GM18502 (cell line): ENCODE results near the gene CATSPERE.

Experiments used
- ATAC-seq: cut with Tn5 transposase; IDR thresholded peaks from one replicate; pipeline ENCODE4 v1.9.1; 2021; ENCODE audit warnings: mild to moderate bottlenecking; ENCODE audit not compliant: unreplicated experiment, poor library complexity

The CATSPERE gene

GRCh38 chr1:244461245-244462071 is at the start of gene CATSPERE:
CATSPERE (plus strand) TSS chr1:244461273; CDS start chr1:244461430, 157 bp downstream.
- ATAC-seq = peak; percentile 99

GRCh38 chr1:244412176-244412575 is 48.9 kb upstream of the CATSPERE start:
- ATAC-seq = no peak

- ATAC-seq = no peak
Observed at GRCh38 chr1:244413736-244414135, 47.3 kb upstream of the CATSPERE start.

GRCh38 chr1:244414543-244414942 is 46.5 kb upstream of the CATSPERE start:
- no peak for ATAC-seq

- no peak for ATAC-seq
Observed at GRCh38 chr1:244419024-244419423, 42.0 kb upstream of the CATSPERE start.

- ATAC-seq = no peak
Observed at GRCh38 chr1:244422174-244422573, 38.9 kb upstream of the CATSPERE start.

GRCh38 chr1:244424649-244425334 is 36.3 kb upstream of the CATSPERE start:
- no peak for ATAC-seq

GRCh38 chr1:244427647-244428046 is 33.4 kb upstream of the CATSPERE start:
- ATAC-seq = no peak

- no peak for ATAC-seq
Observed at GRCh38 chr1:244429818-244430217, 31.3 kb upstream of the CATSPERE start.

- no peak for ATAC-seq
Observed at GRCh38 chr1:244431166-244431565, 29.9 kb upstream of the CATSPERE start.

- no peak for ATAC-seq
Observed at GRCh38 chr1:244435562-244436205, 25.4 kb upstream of the CATSPERE start.

- no peak for ATAC-seq
Observed at GRCh38 chr1:244436336-244437085, 24.6 kb upstream of the CATSPERE start.

GRCh38 chr1:244437086-244437468 is 24.0 kb upstream of the CATSPERE start:
- ATAC-seq = no peak

GRCh38 chr1:244439391-244440032 is 21.6 kb upstream of the CATSPERE start:
- no peak for ATAC-seq

GRCh38 chr1:244442850-244443249 is 18.2 kb upstream of the CATSPERE start:
- no peak for ATAC-seq

- no peak for ATAC-seq
Observed at GRCh38 chr1:244444854-244445253, 16.2 kb upstream of the CATSPERE start.

GRCh38 chr1:244445320-244446181 is 15.5 kb upstream of the CATSPERE start:
- no peak for ATAC-seq

- no peak for ATAC-seq
Observed at GRCh38 chr1:244447024-244447423, 14.0 kb upstream of the CATSPERE start.

GRCh38 chr1:244447552-244447951 is 13.5 kb upstream of the CATSPERE start:
- no peak for ATAC-seq
